NT2/D1 (cell line): Measurements from ENCODE around the gene TPM2.

ENCODE experiments used
- YY1 ChIP-seq: IDR thresholded peaks from 2 replicates; pipeline ENCODE4 v1.6.1; 2011; ENCODE audit not compliant: insufficient read length, insufficient read depth
- ZNF274 ChIP-seq: IDR thresholded peaks from 2 replicates; pipeline ENCODE4 v1.6.1; 2011; ENCODE audit warnings: mild to moderate bottlenecking, low read depth, low read length

DNA sequence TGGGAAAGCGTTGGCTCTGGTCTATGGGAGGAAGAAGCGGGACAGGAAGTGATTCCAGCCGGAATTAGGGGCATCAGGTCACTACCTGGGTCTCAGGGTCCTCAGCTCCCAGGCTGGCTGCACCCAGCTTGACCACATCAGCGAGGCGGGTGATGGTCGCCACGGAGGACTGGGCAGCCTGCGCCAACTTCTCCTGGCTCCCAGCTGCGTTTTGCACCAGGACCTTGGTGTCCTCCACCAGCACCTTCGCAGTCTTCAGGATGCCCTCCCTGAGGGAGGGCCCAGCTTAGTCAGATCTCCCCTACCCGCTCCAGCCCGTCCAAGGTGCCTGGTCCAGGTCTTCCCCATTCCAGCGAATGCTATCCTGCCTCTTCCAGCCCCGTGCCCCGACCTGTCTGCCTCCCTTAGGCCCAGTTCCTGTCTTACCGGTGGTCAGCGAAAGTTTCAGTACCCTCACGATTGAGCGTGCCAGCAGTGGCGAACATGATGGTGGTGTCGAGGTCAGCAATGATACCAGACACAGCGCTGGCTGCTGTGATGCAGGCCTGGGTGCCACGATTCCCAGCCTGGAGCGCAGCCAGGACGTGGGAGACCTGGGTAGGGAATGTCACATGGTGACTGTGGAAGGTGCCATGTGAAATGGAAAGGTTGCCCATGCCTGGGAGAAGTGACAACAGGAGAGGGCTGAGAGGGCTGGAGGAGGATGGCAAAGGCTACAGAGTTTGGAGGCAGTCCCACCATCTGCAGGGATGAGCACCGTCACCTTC lies 14.4 kb upstream of the TPM2 start:
- TF ChIP-seq YY1 (no peak), ZNF274 (no peak)
